ENCODE results near the gene IGSF9. TPM values are rescaled to one million over a fixed set of nuclear protein-coding genes. Genes with fewer than 3 reads are reported as not detected.

The IGSF9 gene
- total RNA-seq, 1 donor from 2014 or later = 2.0 TPM

DNA sequence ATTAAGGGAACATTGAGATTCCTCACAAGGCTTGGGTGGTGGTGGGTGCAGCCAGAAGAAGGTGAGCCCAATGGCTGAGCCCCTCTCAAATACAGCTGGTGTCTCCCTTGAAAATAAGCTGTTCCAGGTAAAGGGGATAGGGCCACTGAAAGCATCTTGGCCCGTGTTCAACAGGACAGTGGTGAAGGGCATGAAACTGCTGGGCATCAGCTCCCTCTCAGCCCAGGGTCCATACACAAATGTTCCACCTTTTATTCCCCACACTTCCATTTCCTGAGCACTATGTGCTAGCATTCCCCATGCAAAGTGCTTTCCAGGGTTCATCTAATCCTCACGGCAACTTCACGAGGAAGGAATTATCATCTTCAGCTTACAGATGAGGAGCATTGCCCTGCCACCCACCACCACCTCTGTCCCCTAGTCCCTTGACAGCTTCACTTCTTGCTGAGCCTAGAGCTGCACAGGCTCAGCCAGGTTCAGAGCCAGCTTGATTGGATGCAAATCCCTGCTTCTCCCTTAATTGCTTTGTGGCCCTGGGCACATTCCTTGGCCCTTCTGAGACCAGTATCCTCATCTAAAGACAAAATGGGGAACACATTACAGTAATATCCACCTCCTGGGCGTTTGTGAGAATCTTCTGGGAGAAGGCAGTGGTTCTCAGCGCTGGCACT lies 29.7 kb downstream of the IGSF9 start:
- Histone ChIP-seq H3K9me3 (no peaks in the 10 kb centered on the region), H3K36me3 (peaks cover 43% of the 10 kb centered on the region), H3K4me3 (no peak overlapping the region), H3K27me3 (ENCODE audit: low read depth) (no peaks in the 10 kb centered on the region), H3K4me1 (peaks cover 78% of the 10 kb centered on the region), H3K27ac (peak overlapping the region; percentile 84)
- DNase-seq (no peak), ATAC-seq (no peak)
- intact Hi-C loops (cut with DNase I) = no loop called here
- TF ChIP-seq, protein P1, sequence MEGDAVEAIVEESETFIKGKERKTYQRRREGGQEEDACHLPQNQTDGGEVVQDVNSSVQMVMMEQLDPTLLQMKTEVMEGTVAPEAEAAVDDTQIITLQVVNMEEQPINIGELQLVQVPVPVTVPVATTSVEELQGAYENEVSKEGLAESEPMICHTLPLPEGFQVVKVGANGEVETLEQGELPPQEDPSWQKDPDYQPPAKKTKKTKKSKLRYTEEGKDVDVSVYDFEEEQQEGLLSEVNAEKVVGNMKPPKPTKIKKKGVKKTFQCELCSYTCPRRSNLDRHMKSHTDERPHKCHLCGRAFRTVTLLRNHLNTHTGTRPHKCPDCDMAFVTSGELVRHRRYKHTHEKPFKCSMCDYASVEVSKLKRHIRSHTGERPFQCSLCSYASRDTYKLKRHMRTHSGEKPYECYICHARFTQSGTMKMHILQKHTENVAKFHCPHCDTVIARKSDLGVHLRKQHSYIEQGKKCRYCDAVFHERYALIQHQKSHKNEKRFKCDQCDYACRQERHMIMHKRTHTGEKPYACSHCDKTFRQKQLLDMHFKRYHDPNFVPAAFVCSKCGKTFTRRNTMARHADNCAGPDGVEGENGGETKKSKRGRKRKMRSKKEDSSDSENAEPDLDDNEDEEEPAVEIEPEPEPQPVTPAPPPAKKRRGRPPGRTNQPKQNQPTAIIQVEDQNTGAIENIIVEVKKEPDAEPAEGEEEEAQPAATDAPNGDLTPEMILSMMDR (IDR thresholded peaks at IDR 0.05) = no peak

DNA sequence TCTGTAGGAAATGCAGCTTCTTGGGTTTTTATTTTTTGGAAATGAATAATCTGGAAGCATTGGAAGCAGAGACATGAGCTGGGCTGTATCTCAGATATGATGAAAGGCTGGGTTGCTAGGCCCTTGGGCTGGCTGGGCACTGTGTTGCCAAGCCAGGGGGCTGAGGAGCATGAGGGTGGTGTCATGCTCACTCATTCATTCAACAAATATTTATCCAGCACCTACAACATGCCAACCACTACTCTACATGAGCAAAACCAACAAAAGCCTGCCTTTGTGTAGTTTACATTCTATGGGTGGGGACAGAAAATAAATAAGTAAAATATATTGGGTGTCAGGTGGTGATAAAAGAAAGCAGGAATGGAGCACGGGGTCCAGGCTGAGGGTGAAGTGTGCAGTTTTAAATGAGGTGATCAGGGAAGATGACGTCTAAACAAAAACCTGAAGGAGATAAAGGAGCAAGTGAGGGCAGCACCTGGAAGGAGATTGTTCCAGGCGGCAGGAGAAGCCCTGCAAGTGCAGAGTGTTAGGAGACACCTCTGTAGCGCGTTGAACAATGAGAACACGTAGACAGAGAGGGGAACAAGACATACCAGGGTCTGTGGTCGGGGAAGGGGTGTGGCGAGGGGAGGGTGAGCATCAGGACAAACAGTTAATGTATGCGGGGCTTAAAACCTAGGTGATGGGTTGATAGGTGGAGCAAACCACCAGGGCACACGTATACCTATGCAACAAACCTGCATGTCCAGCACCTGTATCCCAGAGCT lies 31.0 kb downstream of the IGSF9 start:
- TF ChIP-seq, protein P1 (IDR thresholded peaks at IDR 0.05) = no peak
- Histone ChIP-seq H3K36me3 (peaks cover 30% of the 10 kb centered on the region), H3K27me3 (ENCODE audit: low read depth) (no peaks in the 10 kb centered on the region), H3K27ac (peak overlapping the region; percentile 84), H3K4me3 (no peak overlapping the region), H3K4me1 (peaks cover 76% of the 10 kb centered on the region), H3K9me3 (no peaks in the 10 kb centered on the region)
- DNase-seq = no peak
- intact Hi-C loops (cut with DNase I) = no loop called here
- ATAC-seq = peak; percentile 46 to 56

DNA sequence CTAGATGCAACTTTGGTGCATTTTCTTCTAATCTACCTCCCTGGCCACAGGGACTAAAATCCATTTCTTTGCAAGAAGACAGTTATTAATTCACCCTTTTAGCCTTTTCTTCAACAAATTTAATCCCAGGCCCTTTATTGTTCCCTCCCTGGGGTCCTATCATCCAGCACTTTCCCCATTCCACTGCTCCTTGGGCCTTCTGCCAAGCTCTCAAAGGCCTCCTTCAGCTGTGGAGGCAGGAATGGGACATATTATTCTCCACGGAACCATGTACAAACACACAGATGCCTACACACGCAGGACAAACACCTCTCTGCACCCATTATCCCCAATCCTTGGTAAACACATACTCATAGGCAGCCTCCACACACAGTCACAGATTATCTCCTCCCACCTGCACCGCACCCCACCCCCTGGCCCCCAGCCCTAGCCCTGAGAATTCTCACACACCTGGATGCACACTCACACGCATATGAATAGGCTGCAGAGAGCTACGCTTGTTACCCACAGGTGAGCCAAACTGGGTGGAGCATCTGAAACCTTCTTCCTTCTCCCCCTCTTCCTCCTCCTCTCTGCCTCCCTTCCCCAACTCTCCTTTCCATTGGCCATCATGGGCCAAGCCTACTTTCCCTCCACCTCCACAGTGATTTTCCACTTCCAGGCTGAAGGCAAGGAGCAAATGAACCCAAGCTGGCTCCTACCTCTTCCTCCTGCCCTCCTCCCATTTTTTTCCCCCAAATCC lies 31.8 kb downstream of the IGSF9 start:
- peak; percentile 57 to 71 for ATAC-seq
- H3K9me3 ChIP-seq = no peaks in the 10 kb centered on the region
- H3K27ac ChIP-seq = peak overlapping the region; percentile 84
- no peak overlapping the region for H3K4me3 ChIP-seq
- no peak for DNase-seq
- peaks cover 71% of the 10 kb centered on the region for H3K4me1 ChIP-seq
- peaks cover 22% of the 10 kb centered on the region for H3K36me3 ChIP-seq
- TF ChIP-seq, protein P1 (IDR thresholded peaks at IDR 0.05) = no peak
- intact Hi-C loops (cut with DNase I) = no loop called here
- no peaks in the 10 kb centered on the region for H3K27me3 ChIP-seq (ENCODE audit: low read depth)

DNA sequence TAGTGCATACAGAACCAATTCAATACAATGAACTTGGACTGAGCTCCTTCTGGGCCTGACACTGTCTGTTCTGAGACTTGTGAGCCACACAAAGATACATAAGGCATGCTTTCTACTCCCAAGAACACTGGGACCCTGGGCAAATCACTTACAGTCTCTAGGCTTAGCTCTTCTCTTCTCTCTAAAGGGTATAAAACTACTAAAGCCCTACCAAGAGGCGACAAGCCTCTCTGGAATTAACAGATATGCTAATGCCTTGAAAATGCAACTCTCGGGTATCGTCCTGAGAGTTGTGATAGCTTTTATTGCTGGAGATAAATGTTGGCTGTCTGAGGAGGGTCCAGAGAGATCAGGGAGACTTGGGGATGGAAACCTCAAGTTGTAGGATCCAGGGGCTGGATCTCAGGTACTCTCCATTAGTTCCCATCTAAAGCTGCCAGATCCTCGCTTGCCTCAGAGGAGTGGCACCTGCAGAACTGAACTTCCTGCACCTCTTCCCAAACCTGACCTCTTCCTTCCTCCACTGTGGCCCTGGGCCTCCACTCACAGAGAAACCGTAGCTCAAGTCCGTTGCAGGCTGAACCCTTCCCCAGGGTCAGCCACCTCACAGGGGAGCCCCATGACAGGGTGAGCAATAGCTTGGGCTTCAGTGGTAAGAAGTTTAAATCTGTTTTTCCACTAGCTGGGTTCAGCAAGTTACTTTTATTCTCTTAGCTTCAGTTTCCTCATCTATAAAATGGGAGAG lies 33.9 kb downstream of the IGSF9 start:
- no peaks in the 10 kb centered on the region for H3K9me3 ChIP-seq
- no peak overlapping the region for H3K4me3 ChIP-seq
- H3K36me3 ChIP-seq = peaks cover under 1% of the 10 kb centered on the region
- H3K27ac ChIP-seq = peak overlapping the region; percentile 84
- H3K4me1 ChIP-seq = peaks cover 50% of the 10 kb centered on the region
- DNase-seq = no peak
- no peaks in the 10 kb centered on the region for H3K27me3 ChIP-seq (ENCODE audit: low read depth)
- intact Hi-C loops (cut with DNase I) = no loop called here
- TF ChIP-seq, protein P1 (IDR thresholded peaks at IDR 0.05) = no peak
- ATAC-seq = no peak

Data from lower lobe of right lung (tissue), 2 donors.